D721Med (cell line): ENCODE measurements around the gene FBXW4.
A peak's percentile ranks its signal among the peaks of the same experiment; 100 is the strongest.
"Not testable (repeated sequence)": the region's sequence is repeated elsewhere in the genome, so short reads cannot be mapped to it uniquely, and the experiment has no call there.

ENCODE experiments used
- DNase-seq: peaks from one replicate; pipeline ENCODE4 v3.0.0; 2011; ENCODE audit warnings: low spot score; ENCODE audit not compliant: insufficient read length
- FAIRE-seq: peaks from 2 replicates; lab custom pipeline; 2011; peaks lifted over from hg19 to GRCh38; lab: Jason Lieb, UNC
- TF ChIP-seq, protein P1 (sequence below): IDR thresholded peaks from 2 replicates; pipeline ENCODE4 v1.5.1; 2012; ENCODE audit warnings: mild to moderate bottlenecking, control low read depth; ENCODE audit not compliant: insufficient read depth; ENCODE audit errors: missing control alignments

FBXW4 gene

DNA sequence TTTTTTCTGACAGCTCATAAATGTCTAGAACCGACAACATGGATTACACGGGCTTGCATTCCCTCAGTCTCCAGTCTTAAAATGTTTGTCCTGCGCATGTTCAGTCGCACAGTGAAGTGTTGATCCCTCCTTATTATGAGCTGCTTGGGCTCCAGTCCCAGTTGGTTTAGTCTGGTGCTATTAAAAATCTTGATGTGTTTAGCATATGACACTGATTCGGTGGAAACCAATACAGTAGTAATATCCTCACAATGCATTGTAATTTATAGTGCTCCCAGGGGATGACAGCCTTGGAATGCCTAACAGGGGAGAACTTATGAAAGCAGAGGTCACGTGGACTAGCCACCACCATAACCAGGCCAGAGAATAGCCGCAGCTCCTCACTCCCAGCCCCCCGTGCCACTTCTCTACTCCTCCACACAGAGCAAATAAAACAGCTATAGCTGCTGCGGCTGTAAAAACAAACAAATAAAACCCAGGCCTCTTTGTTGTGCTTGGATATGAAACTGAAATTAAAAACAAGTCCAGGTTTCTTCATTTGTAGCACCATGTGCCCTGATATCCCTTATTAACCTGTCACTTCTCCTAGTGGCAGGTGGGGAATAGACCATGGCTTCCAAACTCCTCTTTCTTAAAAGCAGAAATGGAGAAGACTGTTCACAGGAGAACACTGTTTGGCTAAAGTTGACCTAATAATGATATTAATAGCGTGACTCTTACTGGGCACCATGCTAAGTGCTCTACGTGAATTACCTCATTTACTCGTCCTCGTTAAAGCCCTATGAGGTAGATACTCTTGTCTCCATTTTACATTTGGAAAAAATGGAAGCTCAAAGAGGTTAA, 99.2 kb downstream of the FBXW4 start:
- FAIRE-seq: peak; percentile 21
- no peak for DNase-seq
- TF ChIP-seq, protein P1, sequence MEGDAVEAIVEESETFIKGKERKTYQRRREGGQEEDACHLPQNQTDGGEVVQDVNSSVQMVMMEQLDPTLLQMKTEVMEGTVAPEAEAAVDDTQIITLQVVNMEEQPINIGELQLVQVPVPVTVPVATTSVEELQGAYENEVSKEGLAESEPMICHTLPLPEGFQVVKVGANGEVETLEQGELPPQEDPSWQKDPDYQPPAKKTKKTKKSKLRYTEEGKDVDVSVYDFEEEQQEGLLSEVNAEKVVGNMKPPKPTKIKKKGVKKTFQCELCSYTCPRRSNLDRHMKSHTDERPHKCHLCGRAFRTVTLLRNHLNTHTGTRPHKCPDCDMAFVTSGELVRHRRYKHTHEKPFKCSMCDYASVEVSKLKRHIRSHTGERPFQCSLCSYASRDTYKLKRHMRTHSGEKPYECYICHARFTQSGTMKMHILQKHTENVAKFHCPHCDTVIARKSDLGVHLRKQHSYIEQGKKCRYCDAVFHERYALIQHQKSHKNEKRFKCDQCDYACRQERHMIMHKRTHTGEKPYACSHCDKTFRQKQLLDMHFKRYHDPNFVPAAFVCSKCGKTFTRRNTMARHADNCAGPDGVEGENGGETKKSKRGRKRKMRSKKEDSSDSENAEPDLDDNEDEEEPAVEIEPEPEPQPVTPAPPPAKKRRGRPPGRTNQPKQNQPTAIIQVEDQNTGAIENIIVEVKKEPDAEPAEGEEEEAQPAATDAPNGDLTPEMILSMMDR: no peak

DNA sequence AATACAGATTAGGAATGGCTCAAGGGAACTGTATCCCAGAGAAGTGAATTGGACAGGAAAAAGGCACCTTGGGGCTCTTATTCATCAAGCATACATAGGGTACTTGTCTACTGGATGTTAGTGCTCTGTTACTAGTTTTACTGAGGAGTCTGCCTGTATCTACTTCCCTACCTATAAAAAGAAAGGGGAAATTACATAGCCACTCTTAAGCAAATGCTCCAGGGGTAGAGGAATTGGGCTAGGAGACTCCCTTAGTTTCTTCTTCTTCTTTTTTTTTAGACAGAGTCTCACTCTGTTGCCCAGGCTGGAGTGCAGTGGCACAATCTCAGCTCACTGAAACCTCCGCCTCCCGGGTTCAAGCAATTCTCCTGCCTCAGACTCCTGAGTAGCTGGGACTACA, 101.6 kb downstream of the FBXW4 start:
- not testable (repeated sequence) for DNase-seq, FAIRE-seq

DNA sequence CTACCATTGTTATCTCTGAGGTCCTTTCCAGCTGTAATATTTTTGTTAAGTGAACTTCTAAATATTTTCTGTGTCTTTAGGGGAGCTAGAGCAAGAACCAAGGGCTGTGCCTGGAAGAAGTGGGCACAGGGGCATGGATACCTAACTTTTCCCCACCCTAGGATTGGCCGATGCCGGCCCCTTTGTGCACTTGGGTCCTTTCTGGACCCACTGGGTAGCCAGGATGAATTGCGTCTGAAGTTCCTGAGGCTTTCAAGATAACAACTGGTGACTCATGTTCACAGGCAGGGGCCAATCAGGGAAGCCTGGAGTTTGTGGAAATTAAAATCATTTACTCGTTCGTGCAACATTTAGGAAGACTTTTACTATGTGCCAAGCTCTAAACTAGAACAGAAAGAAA, 106.1 kb downstream of the FBXW4 start:
- no peak for DNase-seq

DNA sequence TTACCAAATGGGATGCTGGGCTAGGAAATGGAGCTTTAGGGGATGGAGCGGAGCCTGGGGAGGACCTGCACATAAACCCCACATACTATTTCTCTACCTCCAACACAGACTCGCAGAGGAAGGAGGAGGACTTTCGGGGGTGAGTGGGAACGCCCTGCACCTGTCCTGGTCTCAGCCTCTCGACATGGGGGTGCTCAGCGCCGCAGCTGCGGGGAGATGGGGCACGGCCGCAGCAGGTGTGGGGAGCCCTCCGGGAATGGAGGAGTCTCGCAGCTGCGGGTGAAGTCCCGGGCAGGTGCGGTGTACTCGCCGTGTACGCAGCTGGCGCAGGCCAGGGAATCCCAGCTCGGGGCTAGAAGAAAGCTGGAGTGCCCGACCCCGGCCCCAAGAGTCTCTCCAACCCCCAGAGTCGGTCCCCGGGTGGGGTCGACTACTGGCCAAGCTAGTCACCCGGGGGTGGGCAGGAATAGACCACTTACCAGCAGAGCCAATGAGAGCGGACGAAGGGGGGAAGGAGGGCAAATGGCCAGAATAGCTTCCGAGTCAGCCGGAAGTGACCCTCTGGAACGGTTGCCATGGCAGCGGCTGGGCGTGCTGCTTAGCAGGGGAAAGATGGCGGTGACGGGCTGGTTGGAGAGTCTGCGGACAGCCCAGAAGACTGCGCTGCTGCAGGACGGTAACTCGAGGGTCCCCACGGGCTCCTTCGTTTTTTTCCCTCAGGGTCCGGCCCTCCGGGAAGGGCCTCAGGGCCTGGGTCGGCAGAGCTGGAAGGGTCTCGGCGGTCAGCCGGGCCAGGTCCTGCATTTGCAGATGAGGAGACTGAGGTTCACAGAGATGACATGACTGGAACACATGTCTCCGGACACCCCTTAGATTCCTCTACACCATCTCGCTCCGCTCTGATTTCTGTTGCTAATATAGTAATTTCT, 107.0 kb downstream of the FBXW4 start, which contains the start of the genes DPCD and POLL:
Gene DPCD (plus strand): TSS at position 597 of the 929 bp plus-strand sequence. CDS start 16 bp downstream, at position 613.
Gene POLL (minus strand): TSS at position 533 of the 929 bp plus-strand sequence. CDS start 897 bp downstream, outside the sequence.
- DNase-seq: peak; percentile 99
- TF ChIP-seq, protein P1: no peak
- FAIRE-seq: peak; percentile 11

More for the DNA sequence above, 106.1 kb downstream of the FBXW4 start:
- TF ChIP-seq, protein P1: no peak
- no peak for FAIRE-seq

DNA sequence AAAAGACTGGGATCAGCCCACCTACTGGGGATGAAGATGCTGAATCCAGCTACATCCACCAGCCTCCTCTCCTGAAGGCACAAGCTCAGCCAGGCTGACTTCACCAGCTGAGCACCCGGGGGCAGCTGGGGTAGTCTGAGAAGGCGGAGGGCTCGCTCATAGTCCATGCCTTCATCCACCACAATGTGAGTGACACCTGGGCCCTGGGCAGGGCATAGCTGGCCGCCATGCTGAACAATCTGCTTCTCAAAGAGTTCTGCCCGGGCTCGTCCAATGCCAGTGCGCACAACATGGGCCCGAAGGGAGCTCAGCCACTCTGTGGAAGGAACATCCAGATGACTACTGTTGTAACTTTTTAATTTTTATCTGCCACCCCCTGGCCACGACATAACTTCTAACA, 109.1 kb downstream of the FBXW4 start:
- DNase-seq (no peak), FAIRE-seq (no peak)
- TF ChIP-seq, protein P1: no peak

DNA sequence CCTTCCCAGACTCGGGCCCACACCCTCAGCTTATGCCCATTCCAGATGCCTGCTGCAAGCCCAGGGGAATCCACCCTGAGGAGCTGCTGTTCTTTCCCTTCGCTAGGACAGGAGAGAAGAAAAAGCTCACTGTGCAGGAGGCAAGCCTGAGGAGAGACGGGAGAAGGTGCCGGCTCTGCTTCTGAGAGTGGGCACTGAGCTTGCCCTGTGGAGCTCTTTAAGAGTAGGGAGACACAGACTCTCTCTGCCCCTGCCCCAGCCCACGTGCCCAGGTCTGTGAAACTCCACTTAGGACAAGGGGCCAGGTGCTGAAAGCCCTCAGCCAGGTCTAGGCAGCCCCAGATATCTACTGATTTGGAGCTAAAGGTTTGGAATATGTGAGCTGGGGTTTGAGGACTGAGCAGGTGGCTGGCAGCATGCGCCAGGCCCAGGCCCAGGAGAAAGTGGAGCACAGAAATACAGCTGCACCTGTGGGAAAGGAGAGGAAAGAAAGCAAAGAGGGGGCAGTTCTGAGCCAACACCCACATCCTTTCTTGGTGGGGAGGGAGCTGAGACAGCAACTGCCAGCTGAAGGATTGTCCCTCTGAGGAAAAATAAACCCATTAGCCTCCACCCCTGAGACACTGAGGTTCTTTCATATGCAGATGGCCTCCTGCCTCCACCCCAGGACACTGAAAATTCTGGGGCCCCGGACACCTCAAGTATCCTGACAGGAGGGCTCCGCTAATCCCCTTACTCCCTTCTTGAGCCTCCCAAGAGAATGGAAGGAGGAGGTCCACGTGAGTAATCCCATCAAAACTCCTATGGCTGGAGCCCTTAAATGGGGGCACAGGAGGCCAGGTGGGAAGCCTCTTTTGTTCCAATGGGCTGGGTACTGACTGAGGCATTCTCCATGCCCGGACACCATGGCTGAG, 114.2 kb downstream of the FBXW4 start:
- FAIRE-seq (no peak), DNase-seq (no peak)
- TF ChIP-seq, protein P1: no peak
